HG03457 (cell line): ENCODE data around the gene SRSF12.
"Not testable (repeated sequence)": the region's sequence is repeated elsewhere in the genome, so short reads cannot be mapped to it uniquely, and the experiment has no call there.

Experiments
- ATAC-seq: cut with Tn5 transposase; IDR thresholded peaks from one replicate; pipeline ENCODE4 v1.9.1; 2021; ENCODE audit warnings: moderate number of reproducible peaks; ENCODE audit not compliant: unreplicated experiment

SRSF12 gene

GRCh38 chr6:89131599-89131998 is 13.7 kb upstream of the SRSF12 start:
- no peak for ATAC-seq

GRCh38 chr6:89128256-89128671 is 10.4 kb upstream of the SRSF12 start:
- not testable (repeated sequence) for ATAC-seq

- no peak for ATAC-seq
Measured at GRCh38 chr6:89122625-89123024, 4.8 kb upstream of the SRSF12 start.

DNA sequence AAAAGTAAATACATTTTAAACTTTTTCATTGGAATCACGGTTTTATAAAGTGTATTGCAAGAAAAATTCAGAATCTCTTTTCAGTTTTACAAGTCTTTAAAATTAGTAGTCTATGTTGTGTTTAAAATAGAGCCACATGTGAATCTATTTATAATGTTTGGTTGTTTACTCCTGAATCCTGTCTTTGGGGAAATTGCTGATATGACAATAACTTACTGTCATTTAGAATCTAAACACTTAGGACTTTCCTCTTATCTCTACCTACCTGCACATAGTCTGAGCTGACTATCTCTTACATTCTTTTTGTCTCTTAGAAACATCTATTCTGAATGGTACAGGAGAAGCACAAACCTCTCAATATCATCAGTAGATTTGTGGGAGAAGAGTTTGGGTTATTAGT is 4.1 kb upstream of the SRSF12 start:
- no peak for ATAC-seq

DNA sequence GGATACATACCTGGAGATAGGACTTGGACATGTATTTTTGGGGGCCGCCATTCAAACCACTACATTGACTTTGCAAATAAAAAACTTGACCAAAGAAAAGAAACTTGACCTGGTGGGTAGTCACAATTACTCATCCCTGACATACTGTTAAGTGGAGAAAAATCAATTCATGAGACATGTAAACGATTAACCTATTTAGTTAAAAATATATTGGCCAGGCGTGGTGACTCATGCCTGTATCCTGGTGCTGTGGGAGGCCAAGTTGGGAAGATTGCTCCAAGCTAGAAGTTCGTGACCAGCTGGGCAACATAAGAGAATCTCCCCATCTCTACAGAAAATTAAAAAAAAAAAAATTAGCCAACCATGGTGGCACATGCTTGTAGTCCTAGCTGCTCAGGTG is 2.5 kb upstream of the SRSF12 start:
- no peak for ATAC-seq

DNA sequence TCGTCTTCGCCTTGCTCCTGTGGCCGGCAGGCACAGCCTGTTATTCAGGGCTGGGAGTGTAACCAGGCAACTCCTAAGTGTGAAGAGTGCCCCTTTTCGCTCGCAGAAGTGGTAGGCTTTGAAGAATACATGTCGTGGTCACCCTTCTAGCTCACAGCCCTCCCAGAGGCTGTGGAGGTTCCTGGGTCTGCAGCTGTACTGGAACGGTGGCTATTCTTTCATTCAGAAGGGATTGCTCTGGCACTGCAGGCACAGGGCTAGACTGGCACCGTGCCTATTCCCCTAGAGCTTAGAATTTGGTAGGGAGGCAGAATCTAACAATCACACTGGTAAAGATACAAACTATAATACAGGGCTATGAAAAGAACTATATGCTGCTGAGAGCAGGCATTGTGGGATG is 1.1 kb upstream of the SRSF12 start:
- ATAC-seq = no peak

DNA sequence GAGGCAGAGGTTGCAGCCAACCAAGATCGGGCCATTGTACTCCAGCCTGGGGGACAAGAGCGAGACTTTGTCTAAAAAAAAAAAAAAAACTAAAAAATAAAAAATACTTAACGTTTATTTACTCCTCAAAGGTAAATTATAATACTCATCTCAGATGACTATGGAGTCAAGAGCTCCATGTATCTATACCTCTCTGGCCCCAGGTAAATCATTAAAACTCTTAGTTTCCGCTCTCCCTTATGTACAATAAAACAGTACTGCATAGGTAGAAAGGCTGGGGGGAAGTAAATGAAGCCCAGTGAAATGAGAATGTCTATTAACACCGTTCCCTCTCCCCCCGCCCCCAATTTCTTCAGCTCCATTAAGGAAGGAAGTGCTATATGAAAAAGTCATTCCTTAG is 1.2 kb downstream of the SRSF12 start:
- no peak for ATAC-seq

GRCh38 chr6:89111933-89112332 is 5.9 kb downstream of the SRSF12 start:
- ATAC-seq = no peak

DNA sequence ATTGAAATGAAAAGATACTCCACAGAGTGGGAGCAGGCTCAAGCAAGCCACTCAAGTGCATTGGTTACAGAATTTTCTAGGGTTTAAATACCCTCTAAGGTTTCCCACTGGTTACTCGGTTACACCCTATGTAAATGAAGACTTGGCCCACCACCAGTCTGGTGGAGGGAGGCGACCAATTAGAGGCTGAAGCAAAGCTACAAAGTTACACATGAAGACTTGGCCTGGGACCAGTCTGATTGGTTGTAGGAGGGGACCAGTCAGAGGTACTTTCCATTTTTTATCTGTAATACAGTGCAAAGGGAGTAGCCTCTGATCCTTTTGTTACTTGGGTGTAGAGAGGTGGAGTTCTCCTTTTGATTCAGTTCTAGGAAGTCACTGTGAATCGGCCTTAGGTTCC is 7.6 kb downstream of the SRSF12 start:
- ATAC-seq = no peak

DNA sequence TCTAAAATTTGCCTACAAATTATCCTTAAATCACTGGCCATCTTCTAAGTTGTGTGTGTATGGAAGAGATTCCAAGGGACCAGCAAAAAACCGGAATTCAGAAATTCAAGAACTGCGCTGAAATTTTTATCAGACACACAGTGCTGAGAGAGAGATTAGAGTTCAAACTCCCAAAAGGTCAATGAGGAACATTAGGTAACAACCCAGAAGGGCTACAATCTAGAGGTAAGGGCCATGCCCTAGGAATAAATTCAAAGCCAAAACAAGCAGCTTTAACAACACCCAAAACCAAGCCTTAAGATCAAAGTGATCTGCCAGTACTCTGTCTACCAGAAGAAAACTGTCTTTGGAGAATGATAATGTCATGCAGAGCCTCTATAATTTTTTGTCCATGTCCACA is 17.8 kb downstream of the SRSF12 start:
- ATAC-seq = no peak

GRCh38 chr6:89098461-89098860 is 19.4 kb downstream of the SRSF12 start:
- ATAC-seq = no peak

GRCh38 chr6:89087881-89088280 is 30.0 kb downstream of the SRSF12 start:
- no peak for ATAC-seq

GRCh38 chr6:89085409-89086205 is 32.3 kb downstream of the SRSF12 start:
- no peak for ATAC-seq

DNA sequence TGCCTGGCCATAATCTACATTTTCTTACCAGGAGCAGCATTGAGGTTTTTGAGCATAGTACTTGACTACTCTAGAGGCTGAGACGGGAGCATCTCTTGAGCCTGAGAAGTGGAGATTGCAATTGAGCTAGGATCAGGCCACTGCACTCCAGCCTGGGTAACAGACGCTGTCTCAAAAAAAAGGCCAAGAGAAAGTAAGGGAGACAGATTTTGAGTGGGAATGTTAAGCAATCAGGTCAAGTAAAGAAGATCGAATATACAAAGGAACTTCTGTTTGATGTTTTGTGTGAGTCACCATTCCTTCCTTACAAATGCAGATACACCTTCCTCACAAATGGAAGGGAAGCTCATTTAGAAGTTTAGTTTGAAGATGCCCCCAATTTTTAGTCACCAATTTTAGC is 32.9 kb downstream of the SRSF12 start:
- ATAC-seq = no peak

GRCh38 chr6:89084542-89084941 is 33.3 kb downstream of the SRSF12 start:
- ATAC-seq = no peak

GRCh38 chr6:89082486-89082891 is 35.4 kb downstream of the SRSF12 start:
- no peak for ATAC-seq

DNA sequence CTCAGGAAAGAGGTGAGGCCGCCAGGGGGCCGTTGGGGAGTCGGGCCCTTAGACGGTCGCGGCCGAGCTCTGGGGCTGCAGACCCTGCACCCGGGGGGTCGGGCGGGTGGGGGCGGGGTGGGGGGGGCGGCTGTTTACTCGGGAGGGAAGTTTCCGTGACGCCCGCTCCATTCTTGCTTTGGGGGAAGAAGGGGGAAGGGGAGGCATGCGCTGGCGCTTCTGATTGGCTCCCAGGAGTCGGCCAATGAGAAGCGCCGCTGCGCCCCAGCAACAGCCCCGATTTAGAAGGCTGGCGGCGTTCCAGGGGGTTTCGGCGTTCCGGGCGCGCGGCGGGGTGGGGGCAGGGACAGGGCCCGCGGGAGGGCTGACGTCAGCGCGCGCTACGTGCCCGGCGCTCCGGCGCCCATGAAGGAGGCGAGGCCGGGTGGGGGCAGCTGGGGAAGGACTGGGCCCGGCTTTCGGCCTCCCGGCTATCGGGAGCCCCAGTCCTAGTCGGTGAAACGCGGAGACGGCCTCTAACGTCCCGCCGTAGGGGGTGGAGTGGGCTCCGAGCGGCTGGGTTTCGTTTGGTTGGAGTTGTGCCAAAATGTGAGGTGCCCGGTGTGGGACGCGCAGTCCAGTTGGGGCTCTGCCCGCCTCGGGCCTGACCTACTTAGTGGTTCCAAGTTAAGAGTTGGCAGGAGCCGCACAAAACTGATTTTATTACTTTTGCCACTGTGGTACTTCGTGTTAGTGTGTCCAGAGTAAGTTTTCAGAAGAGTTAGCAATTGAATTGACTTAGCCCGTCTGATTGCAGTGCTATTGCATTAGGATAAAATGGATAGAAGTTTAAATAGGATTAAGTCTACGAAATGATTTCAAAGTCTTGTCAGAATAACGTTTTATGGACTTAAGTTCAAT is 36.2 kb downstream of the SRSF12 start:
- peak; percentile 55 for ATAC-seq

- peak; percentile 0 for ATAC-seq
Measured at GRCh38 chr6:89081129-89081422, 36.8 kb downstream of the SRSF12 start.

DNA sequence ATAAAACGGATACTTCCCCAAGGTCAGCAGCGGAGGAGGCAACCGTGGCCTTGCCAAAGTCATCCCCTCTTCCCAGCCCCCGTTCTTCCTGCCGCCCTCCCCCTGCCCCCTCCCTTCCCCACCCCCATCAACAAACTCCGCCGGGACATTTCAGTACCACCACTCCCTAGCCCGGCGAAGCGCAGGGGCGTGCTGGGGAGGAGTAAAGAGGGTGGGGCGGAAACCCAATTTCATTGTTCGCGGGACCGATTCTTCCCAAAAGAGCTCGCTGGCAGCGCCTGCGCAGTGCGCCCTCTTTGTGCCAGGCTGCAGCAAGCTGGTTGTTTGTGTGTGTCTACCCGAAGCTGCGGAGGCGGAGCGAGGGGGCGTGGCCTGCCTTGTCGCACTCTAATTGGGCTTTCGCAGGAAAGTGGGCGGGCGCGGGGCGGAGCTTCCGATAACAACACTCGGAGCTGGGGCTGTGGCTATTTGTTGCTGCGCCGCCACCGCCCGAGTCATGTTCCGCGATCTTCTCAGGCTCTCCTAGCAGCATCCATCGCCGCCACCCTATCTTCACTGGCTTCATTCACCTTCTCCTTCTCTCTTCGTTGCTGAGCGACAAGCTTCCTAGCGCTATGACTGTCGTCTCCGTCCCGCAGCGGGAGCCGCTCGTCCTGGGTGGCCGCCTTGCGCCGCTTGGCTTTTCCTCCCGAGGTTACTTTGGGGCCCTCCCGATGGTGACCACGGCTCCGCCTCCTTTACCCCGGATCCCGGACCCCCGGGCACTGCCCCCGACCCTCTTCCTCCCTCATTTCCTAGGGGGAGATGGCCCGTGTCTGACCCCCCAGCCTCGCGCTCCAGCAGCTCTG is 37.4 kb downstream of the SRSF12 start, which contains the start of gene PNRC1:
PNRC1 (plus strand) TSS at position 471 of the 848 bp plus-strand sequence; CDS start at position 615, 144 bp downstream.
- peak; percentile 66 for ATAC-seq

DNA sequence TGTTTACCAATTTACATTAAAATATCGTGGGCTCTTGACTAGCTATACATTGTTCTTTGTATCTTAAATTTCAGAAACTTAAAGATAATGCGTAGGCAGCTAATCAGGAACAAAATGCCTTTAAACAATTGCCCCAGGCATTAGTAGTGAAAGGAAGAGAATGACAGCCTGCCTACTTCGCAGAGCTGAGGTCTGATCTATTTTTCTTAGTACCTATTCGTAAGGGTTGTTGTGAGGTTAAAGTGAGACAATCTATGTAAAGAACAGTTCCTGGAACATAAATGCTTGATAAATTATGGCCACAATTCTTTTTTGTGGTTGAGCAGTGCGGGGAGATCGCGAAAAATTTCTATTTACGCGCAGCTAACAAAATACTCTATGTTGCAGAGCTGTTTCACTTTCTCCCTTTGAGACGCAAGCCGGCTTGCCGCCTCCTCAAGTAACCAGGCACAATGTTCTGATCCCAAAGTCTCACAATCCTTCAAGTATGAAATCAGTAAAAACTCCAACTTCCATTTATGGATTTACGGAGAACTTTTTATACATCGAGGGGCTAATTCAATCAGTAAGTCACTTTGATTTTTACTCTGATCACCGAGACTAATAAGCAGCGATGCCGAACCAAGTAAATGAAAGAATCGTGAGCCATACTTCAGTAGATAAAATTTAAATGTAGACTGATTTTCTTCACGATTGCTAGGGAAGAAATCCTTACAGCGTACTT is 38.2 kb downstream of the SRSF12 start:
- ATAC-seq = no peak

DNA sequence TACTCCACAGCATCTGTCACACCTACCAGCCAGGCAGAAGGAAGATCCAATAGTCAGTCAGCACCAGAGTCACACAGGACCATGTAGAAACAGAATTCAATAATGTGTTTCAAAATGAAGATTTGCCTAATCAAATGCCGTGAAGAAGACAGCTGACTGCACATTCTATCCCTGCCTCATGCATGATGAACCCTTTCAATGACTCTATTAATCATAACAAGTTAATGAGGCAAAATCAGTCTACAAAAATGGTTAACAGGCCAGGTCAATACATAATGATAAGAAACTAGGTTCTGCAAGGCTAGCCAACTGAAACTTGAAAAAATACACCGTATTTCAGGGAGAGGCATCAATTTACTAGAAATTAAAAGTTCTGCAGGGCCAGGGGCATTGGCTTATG is 44.0 kb downstream of the SRSF12 start:
- no peak for ATAC-seq
